IMR-90 (cell line): Measurements from ENCODE around the gene S1PR2. TPM values are rescaled to one million over a fixed set of nuclear protein-coding genes. Genes with fewer than 3 reads are reported as not detected.

Source experiments
- ATAC-seq: fragments of 200-7000 bp; cut with Tn5 transposase; 2 replicates; pipeline ENCODE4 v1.9.1; 2020; ENCODE audit warnings: low read depth, mild to moderate bottlenecking, moderate library complexity
- BruUV-seq: library from RNA; stranded (reverse); fragments of 400-500 nt; replicated peaks from 2 replicates; lab custom pipeline; 2021; lab: Mats Ljungman, UMichigan
- CTCF ChIA-PET: fragments of 300-600 bp; formaldehyde crosslinking; extraction: SDS; loops from one replicate; lab custom pipeline; 2021; ENCODE audit warnings: antibody characterized with exemption; lab: Yijun Ruan, JAX
- POLR2A ChIA-PET: fragments of 300-600 bp; sonication (Branson Sonifier 250); formaldehyde crosslinking; loops from one replicate; lab custom pipeline; 2022; ENCODE audit warnings: antibody characterized with exemption; ENCODE audit not compliant: unreplicated experiment; lab: Charles Lee
- DNase-seq: peaks from one replicate; pipeline ENCODE4 v3.0.0; 2013
- H2AFZ ChIP-seq: replicated peaks from 2 replicates; pipeline ENCODE3; 2013; ENCODE audit warnings: low read length, mild to moderate bottlenecking; ENCODE audit not compliant: poor library complexity
- H2AK5ac ChIP-seq: 2 replicates; pipeline ENCODE4 v1.6.1; 2013; ENCODE audit warnings: low read depth, low read length, inconsistent platforms
- H2AK9ac ChIP-seq: replicated peaks from 2 replicates; pipeline ENCODE3; 2013; ENCODE audit warnings: mild to moderate bottlenecking, low read depth, low read length, moderate library complexity; ENCODE audit not compliant: poor library complexity
- H2BK120ac ChIP-seq: 2 replicates; pipeline ENCODE4 v1.6.1; 2013; ENCODE audit warnings: low read depth, low read length, inconsistent platforms
- H2BK15ac ChIP-seq: 3 replicates; pipeline ENCODE4 v1.6.1; 2013; ENCODE audit warnings: low read depth, low read length, inconsistent platforms
- H2BK20ac ChIP-seq: 2 replicates; pipeline ENCODE4 v1.6.1; 2013; ENCODE audit warnings: low read depth, mild to moderate bottlenecking, inconsistent platforms, low read length, moderate library complexity
- H2BK5ac ChIP-seq: 2 replicates; pipeline ENCODE4 v1.6.1; 2013; ENCODE audit warnings: mild to moderate bottlenecking, low read depth, low read length, inconsistent platforms; ENCODE audit not compliant: poor library complexity, severe bottlenecking
- H3K14ac ChIP-seq: replicated peaks from 2 replicates; pipeline ENCODE4 v1.6.1; 2013; ENCODE audit warnings: low read depth, low read length, inconsistent platforms
- H3K18ac ChIP-seq: 2 replicates; pipeline ENCODE4 v1.6.1; 2013; ENCODE audit warnings: low read depth, low read length, control low read depth
- H3K23ac ChIP-seq: 2 replicates; pipeline ENCODE4 v1.6.1; 2013; ENCODE audit warnings: low read depth, low read length, inconsistent platforms
- H3K27ac ChIP-seq: 2 replicates; pipeline ENCODE4 v1.5.1; 2013; ENCODE audit warnings: mild to moderate bottlenecking, control low read depth, low read length; ENCODE audit not compliant: insufficient read depth
- H3K27me3 ChIP-seq: 2 replicates; pipeline ENCODE4 v1.6.1; 2013; ENCODE audit warnings: low read length; ENCODE audit not compliant: control insufficient read depth, insufficient read depth
- H3K36me3 ChIP-seq: 2 replicates; pipeline ENCODE4 v1.6.1; 2013; ENCODE audit warnings: low read length, mixed read lengths; ENCODE audit not compliant: control insufficient read depth, insufficient read depth
- H3K4ac ChIP-seq: 2 replicates; pipeline ENCODE4 v1.6.1; 2013; ENCODE audit warnings: low read depth, low read length, inconsistent platforms
- H3K4me1 ChIP-seq: 2 replicates; pipeline ENCODE4 v1.6.1; 2013; ENCODE audit warnings: low read length, mixed read lengths; ENCODE audit not compliant: control insufficient read depth, insufficient read depth
- H3K4me2 ChIP-seq: 2 replicates; pipeline ENCODE4 v1.6.1; 2013; ENCODE audit warnings: low read depth, mild to moderate bottlenecking, control low read depth, low read length, moderate library complexity
- H3K4me3 ChIP-seq: 2 replicates; pipeline ENCODE4 v1.5.1; 2013; ENCODE audit warnings: low read depth, mild to moderate bottlenecking, control low read depth, low read length, moderate library complexity; ENCODE audit not compliant: insufficient read depth
- H3K56ac ChIP-seq: 2 replicates; pipeline ENCODE4 v1.6.1; 2013; ENCODE audit warnings: low read length, inconsistent platforms; ENCODE audit not compliant: insufficient read depth; ENCODE audit errors: extremely low read depth
- H3K79me1 ChIP-seq, 2 experiments: 2 replicates each; pipeline ENCODE4 v1.6.1; 2013; ENCODE audit warnings: low read length in 2 of 2, inconsistent platforms in 1 of 2, low read depth in 1 of 2
- H3K9ac ChIP-seq: 2 replicates; pipeline ENCODE4 v1.6.1; 2013; ENCODE audit warnings: low read depth, low read length, control low read depth
- H3K9me1 ChIP-seq: 2 replicates; pipeline ENCODE4 v1.6.1; 2013; ENCODE audit warnings: low read length, inconsistent platforms; ENCODE audit not compliant: insufficient read depth
- H3K9me3 ChIP-seq: 2 replicates; pipeline ENCODE4 v1.6.1; 2013; ENCODE audit warnings: low read length; ENCODE audit not compliant: control insufficient read depth, insufficient read depth
- H4K20me1 ChIP-seq: 2 replicates; pipeline ENCODE4 v1.6.1; 2013; ENCODE audit warnings: low read length, inconsistent platforms; ENCODE audit not compliant: insufficient read depth
- H4K5ac ChIP-seq: 2 replicates; pipeline ENCODE4 v1.6.1; 2013; ENCODE audit warnings: mild to moderate bottlenecking, low read depth, low read length, control low read depth
- H4K8ac ChIP-seq, 2 experiments: 2 replicates each; pipeline ENCODE4 v1.6.1; 2013; ENCODE audit warnings: low read depth in 2 of 2, low read length in 2 of 2, control low read depth in 1 of 2, inconsistent platforms in 1 of 2
- H4K91ac ChIP-seq: 2 replicates; pipeline ENCODE4 v1.6.1; 2013; ENCODE audit warnings: low read depth, low read length, inconsistent platforms; ENCODE audit not compliant: insufficient read depth
- BHLHE40 ChIP-seq: fragments of 150-350 bp; IDR thresholded peaks from 2 replicates; pipeline ENCODE4 v1.6.1; 2016; ENCODE audit warnings: mild to moderate bottlenecking, low read depth, low read length
- CEBPB ChIP-seq: IDR thresholded peaks from 2 replicates; pipeline ENCODE4 v1.6.1; 2012; ENCODE audit warnings: low read depth, low read length, improper control_type of control experiment
- CHD1 ChIP-seq: IDR thresholded peaks from 2 replicates; pipeline ENCODE4 v1.6.1; 2012; ENCODE audit warnings: low read depth, low read length, improper control_type of control experiment
- FOS ChIP-seq: fragments of 150-350 bp; IDR thresholded peaks from 2 replicates; pipeline ENCODE4 v1.6.1; 2016; ENCODE audit warnings: low read depth, low read length
- MAFK ChIP-seq: IDR thresholded peaks from 2 replicates; pipeline ENCODE4 v1.6.1; 2012; ENCODE audit warnings: low read depth, low read length, improper control_type of control experiment
- MAZ ChIP-seq: IDR thresholded peaks from 2 replicates; pipeline ENCODE4 v1.6.1; 2012; ENCODE audit warnings: low read depth, mild to moderate bottlenecking, low read length, improper control_type of control experiment, moderate library complexity, borderline replicate concordance
- MXI1 ChIP-seq: IDR thresholded peaks from 2 replicates; pipeline ENCODE4 v1.6.1; 2012; ENCODE audit warnings: low read depth, mild to moderate bottlenecking, low read length, moderate library complexity, borderline replicate concordance
- POLR2A ChIP-seq: IDR thresholded peaks from 2 replicates; pipeline ENCODE4 v1.6.1; 2012; ENCODE audit warnings: mild to moderate bottlenecking, low read depth, low read length
- RAD21 ChIP-seq: IDR thresholded peaks from 2 replicates; pipeline ENCODE4 v1.6.1; 2012; ENCODE audit warnings: low read length, improper control_type of control experiment
- RCOR1 ChIP-seq: IDR thresholded peaks from 2 replicates; pipeline ENCODE4 v1.6.1; 2012; ENCODE audit warnings: mild to moderate bottlenecking, low read length, improper control_type of control experiment; ENCODE audit not compliant: insufficient replicate concordance
- RFX5 ChIP-seq: IDR thresholded peaks from 2 replicates; pipeline ENCODE4 v1.8.0; 2012; ENCODE audit warnings: low read depth, mild to moderate bottlenecking, low read length, moderate library complexity
- SMC3 ChIP-seq: fragments of 150-350 bp; IDR thresholded peaks from 2 replicates; pipeline ENCODE4 v1.6.1; 2016; ENCODE audit warnings: low read depth, mild to moderate bottlenecking, antibody characterized with exemption, low read length, moderate library complexity
- WGBS, 2 experiments: methylation state at CpG; one replicate each; pipeline versions ENCODE4 v1.1.5 to v1.1.7; 2013; ENCODE audit warnings: missing lambda C conversion rate in 2 of 2; ENCODE audit not compliant: insufficient read length in 1 of 2; ENCODE audit errors: extremely low coverage in 2 of 2; 5-methylcytosine and 5-hydroxymethylcytosine counted together
- dilution Hi-C: fragments of 300-500 bp; cut with HindIII; formaldehyde crosslinking; loops from one replicate; pipeline ENCODE4 v1.14.3; 2018; ENCODE audit warnings: low sequenced_read_pairs; ENCODE audit not compliant: unreplicated experiment
- in situ Hi-C: fragments of 300-500 bp; cut with MboI; formaldehyde crosslinking; loops from 3 replicates; pipeline ENCODE4 v1.14.3; 2019; ENCODE audit warnings: low sequenced_read_pairs, inconsistent platforms, mixed read lengths
- intact Hi-C: fragments of 100-400 bp; cut with micrococcal nuclease; formaldehyde crosslinking; loops from 2 replicates; pipeline ENCODE4 v1.10.0; 2022
- polyA plus RNA-seq, 3 experiments: library from polyadenylated mRNA; depleted of rRNA; stranded (reverse); fragments of >200 nt; gene quantifications; 2 replicates each; pipeline ENCODE4 v1.2.3, GENCODE V29; 2012; ENCODE audit warnings: low replicate concordance in 1 of 3
- total RNA-seq: library from RNA; depleted of rRNA; stranded (reverse); fragments of >200 nt; gene quantifications from 2 replicates; pipeline ENCODE4 v1.2.3, GENCODE V29; 2012
- TF ChIP-seq, protein P1 (sequence below): conservative IDR thresholded peaks from 2 replicates; pipeline ENCODE4 v1.5.1; 2012; ENCODE audit warnings: mild to moderate bottlenecking, low read depth, low read length, improper control_type of control experiment
- TF ChIP-seq, protein P2 (sequence below): fragments of 150-350 bp; IDR thresholded peaks from 2 replicates; pipeline ENCODE4 v1.6.1; 2016; ENCODE audit warnings: low read depth, mild to moderate bottlenecking, low read length, moderate library complexity, borderline replicate concordance
- TF ChIP-seq, protein P3 (sequence below): fragments of 150-350 bp; IDR thresholded peaks from 2 replicates; pipeline ENCODE4 v1.6.1; 2017; ENCODE audit warnings: mild to moderate bottlenecking, antibody characterized with exemption, low read length, low read depth

Gene S1PR2
- total and polyA plus RNA-seq, 2 of the 4 experiments (the other 2 are of a cell fraction): 14.0 to 15.0 TPM

DNA sequence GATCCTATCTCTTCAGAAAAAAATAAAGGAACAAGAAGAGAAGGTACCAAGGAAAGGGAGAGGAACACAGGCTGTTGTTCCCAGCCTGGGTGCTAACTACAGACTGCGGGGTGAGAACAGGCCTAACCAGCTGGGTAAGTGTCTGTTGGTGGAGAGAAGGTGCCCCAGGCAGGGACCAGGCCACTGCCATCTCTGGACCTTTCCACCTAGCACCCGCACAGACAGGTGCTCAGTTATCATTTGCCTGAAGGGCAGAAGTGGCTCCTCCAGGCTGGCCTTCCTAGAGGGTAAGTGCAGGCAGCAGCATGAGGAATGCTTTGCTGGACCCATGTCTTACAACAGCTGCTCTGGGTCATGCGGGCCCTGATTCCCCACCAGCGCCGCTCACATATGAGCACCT lies 46.5 kb downstream of the S1PR2 start:
- H2BK20ac ChIP-seq: no peak overlapping the region
- WGBS, 2 experiments: 100% methylated on average over 3 of the region's 5 CpGs; no CpG with 5 or more reads in 1 of the 2 experiments
- H2BK5ac ChIP-seq: no peak overlapping the region
- TF ChIP-seq, protein P1, sequence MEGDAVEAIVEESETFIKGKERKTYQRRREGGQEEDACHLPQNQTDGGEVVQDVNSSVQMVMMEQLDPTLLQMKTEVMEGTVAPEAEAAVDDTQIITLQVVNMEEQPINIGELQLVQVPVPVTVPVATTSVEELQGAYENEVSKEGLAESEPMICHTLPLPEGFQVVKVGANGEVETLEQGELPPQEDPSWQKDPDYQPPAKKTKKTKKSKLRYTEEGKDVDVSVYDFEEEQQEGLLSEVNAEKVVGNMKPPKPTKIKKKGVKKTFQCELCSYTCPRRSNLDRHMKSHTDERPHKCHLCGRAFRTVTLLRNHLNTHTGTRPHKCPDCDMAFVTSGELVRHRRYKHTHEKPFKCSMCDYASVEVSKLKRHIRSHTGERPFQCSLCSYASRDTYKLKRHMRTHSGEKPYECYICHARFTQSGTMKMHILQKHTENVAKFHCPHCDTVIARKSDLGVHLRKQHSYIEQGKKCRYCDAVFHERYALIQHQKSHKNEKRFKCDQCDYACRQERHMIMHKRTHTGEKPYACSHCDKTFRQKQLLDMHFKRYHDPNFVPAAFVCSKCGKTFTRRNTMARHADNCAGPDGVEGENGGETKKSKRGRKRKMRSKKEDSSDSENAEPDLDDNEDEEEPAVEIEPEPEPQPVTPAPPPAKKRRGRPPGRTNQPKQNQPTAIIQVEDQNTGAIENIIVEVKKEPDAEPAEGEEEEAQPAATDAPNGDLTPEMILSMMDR: no peak
- TF ChIP-seq MAFK: no peak
- TF ChIP-seq POLR2A: no peak
- no peak for TF ChIP-seq CEBPB
- no peak for TF ChIP-seq MAZ
- no peak for TF ChIP-seq FOS
- no peak for TF ChIP-seq RFX5
- TF ChIP-seq MXI1: no peak
- TF ChIP-seq RAD21: no peak
- TF ChIP-seq RCOR1: no peak
- TF ChIP-seq CHD1: no peak
- TF ChIP-seq, protein P2, sequence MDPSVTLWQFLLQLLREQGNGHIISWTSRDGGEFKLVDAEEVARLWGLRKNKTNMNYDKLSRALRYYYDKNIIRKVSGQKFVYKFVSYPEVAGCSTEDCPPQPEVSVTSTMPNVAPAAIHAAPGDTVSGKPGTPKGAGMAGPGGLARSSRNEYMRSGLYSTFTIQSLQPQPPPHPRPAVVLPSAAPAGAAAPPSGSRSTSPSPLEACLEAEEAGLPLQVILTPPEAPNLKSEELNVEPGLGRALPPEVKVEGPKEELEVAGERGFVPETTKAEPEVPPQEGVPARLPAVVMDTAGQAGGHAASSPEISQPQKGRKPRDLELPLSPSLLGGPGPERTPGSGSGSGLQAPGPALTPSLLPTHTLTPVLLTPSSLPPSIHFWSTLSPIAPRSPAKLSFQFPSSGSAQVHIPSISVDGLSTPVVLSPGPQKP: no peak
- TF ChIP-seq, protein P3, sequence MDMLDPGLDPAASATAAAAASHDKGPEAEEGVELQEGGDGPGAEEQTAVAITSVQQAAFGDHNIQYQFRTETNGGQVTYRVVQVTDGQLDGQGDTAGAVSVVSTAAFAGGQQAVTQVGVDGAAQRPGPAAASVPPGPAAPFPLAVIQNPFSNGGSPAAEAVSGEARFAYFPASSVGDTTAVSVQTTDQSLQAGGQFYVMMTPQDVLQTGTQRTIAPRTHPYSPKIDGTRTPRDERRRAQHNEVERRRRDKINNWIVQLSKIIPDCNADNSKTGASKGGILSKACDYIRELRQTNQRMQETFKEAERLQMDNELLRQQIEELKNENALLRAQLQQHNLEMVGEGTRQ: no peak
- no peak for TF ChIP-seq BHLHE40
- TF ChIP-seq SMC3: no peak
- H2AK9ac ChIP-seq: peak overlapping the region; percentile 5
- H3K14ac ChIP-seq: no peak overlapping the region
- no peak overlapping the region; the same call in 1 of the 2 replicates for H3K27ac ChIP-seq
- dilution Hi-C loops (no loop called here), intact Hi-C loops (no loop called here), in situ Hi-C loops (no loop called here)
- no peak overlapping the region for H3K4me2 ChIP-seq
- H4K8ac ChIP-seq: no peak overlapping the region
- no peak overlapping the region for H2BK15ac ChIP-seq
- H2AK5ac ChIP-seq: no peak overlapping the region
- H4K20me1 ChIP-seq: peaks cover 60% of the 10 kb centered on the region
- ATAC-seq (no peak), DNase-seq (no peak)
- peaks cover 4% of the 10 kb centered on the region; the same call in 1 of the 2 replicates for H3K4me1 ChIP-seq
- H2AFZ ChIP-seq: no peak overlapping the region
- no peak overlapping the region for H4K91ac ChIP-seq
- no peaks in the 10 kb centered on the region for H3K9me3 ChIP-seq
- H3K9ac ChIP-seq: no peak overlapping the region
- H2BK120ac ChIP-seq: no peak overlapping the region
- H3K79me1 ChIP-seq: peaks cover 14 to 59% of the 10 kb centered on the region in 2 experiments
- no peak overlapping the region for H3K4ac ChIP-seq
- H3K23ac ChIP-seq: no peak overlapping the region
- peaks cover 33% of the 10 kb centered on the region for H3K36me3 ChIP-seq
- H3K4me3 ChIP-seq: no peak overlapping the region
- no peaks in the 10 kb centered on the region for H3K27me3 ChIP-seq
- no peak overlapping the region for H4K5ac ChIP-seq
- H3K56ac ChIP-seq: no peak overlapping the region
- no peak overlapping the region for H3K18ac ChIP-seq
- CTCF ChIA-PET: no interaction called here
- POLR2A ChIA-PET: no interaction called here
- BruUV-seq: no TSS peak
- peaks cover 6% of the 10 kb centered on the region for H3K9me1 ChIP-seq
